HG03135 (cell line): ENCODE data around the gene FAM200C.
"Not testable (repeated sequence)": the region's sequence is repeated elsewhere in the genome, so short reads cannot be mapped to it uniquely, and the experiment has no call there.

Experiments used
- ATAC-seq: cut with Tn5 transposase; IDR thresholded peaks from one replicate; pipeline ENCODE4 v1.9.1; 2021; ENCODE audit warnings: mild to moderate bottlenecking, moderate library complexity; ENCODE audit not compliant: unreplicated experiment

Gene FAM200C

GRCh38 chr5:160399402-160400353 lies at the start of gene FAM200C:
FAM200C (minus strand) TSS chr5:160400054; CDS start chr5:160395490, 4,564 bp downstream.
- peak; percentile 77 for ATAC-seq

- ATAC-seq: no peak
Measured at GRCh38 chr5:160449458-160449857, 49.6 kb upstream of the FAM200C start.

GRCh38 chr5:160448886-160449285 lies 49.0 kb upstream of the FAM200C start:
- ATAC-seq: no peak

- ATAC-seq: no peak
Measured at GRCh38 chr5:160445751-160446150, 45.9 kb upstream of the FAM200C start.

- ATAC-seq: peak; percentile 38
Measured at GRCh38 chr5:160445132-160445531, 45.3 kb upstream of the FAM200C start.

- ATAC-seq: no peak
Measured at GRCh38 chr5:160444407-160444806, 44.6 kb upstream of the FAM200C start.

- ATAC-seq: no peak
Measured at GRCh38 chr5:160442824-160443431, 43.1 kb upstream of the FAM200C start.

GRCh38 chr5:160441311-160441781 lies 41.5 kb upstream of the FAM200C start:
- ATAC-seq: no peak

- peak; percentile 62 for ATAC-seq
Measured at GRCh38 chr5:160439205-160439600, 39.3 kb upstream of the FAM200C start.

GRCh38 chr5:160438316-160439204 lies 38.7 kb upstream of the FAM200C start:
- ATAC-seq: peak; percentile 37

- ATAC-seq: no peak
Measured at GRCh38 chr5:160437271-160437670, 37.4 kb upstream of the FAM200C start.

GRCh38 chr5:160436661-160437060 lies 36.8 kb upstream of the FAM200C start:
- ATAC-seq: not testable (repeated sequence)

- no peak for ATAC-seq
Measured at GRCh38 chr5:160436017-160436416, 36.2 kb upstream of the FAM200C start.

- ATAC-seq: no peak
Measured at GRCh38 chr5:160435532-160435931, 35.7 kb upstream of the FAM200C start.

- ATAC-seq: peak; percentile 61
Measured at GRCh38 chr5:160434022-160434531, 34.2 kb upstream of the FAM200C start.

GRCh38 chr5:160432787-160433186 lies 32.9 kb upstream of the FAM200C start:
- no peak for ATAC-seq

- ATAC-seq: peak; percentile 26
Measured at GRCh38 chr5:160432196-160432595, 32.3 kb upstream of the FAM200C start.

GRCh38 chr5:160427607-160428006 lies 27.8 kb upstream of the FAM200C start:
- no peak for ATAC-seq

- ATAC-seq: no peak
Measured at GRCh38 chr5:160423099-160423498, 23.2 kb upstream of the FAM200C start.

- peak; percentile 72 for ATAC-seq
Measured at GRCh38 chr5:160421625-160422258, 21.9 kb upstream of the FAM200C start, which contains the start of gene PTTG1. PTTG1 (plus strand) TSS chr5:160421855; CDS start chr5:160422313, 458 bp downstream.
